Motor neuron (in vitro differentiated cells): ENCODE data around the gene DBNDD2. TPM values are rescaled to one million over a fixed set of nuclear protein-coding genes. Genes with fewer than 3 reads are reported as not detected.
A peak's percentile ranks its signal among the peaks of the same experiment; 100 is the strongest.

ENCODE experiments used
- ATAC-seq, 8 experiments: fragments of 200-7000 bp; cut with Tn5 transposase; replicated peaks in 6 of 8; 2 replicates each; pipeline ENCODE4 v1.8.0; 2021; ENCODE audit warnings: mild to moderate bottlenecking in 8 of 8, moderate library complexity in 8 of 8
- H3K27ac ChIP-seq, 2 donors: fragments of 250-450 bp; sonication (Bioruptor Pico); 2 replicates each; pipeline ENCODE4 v1.9.0; 2021; ENCODE audit warnings: antibody characterized with exemption in 2 of 2, mild to moderate bottlenecking in 2 of 2, moderate library complexity in 1 of 2
- H3K4me1 ChIP-seq, 2 donors: fragments of 250-450 bp; sonication (Bioruptor Pico); replicated peaks in 1 of 2; 2 replicates each; pipeline ENCODE4 v1.6.1; 2021; ENCODE audit warnings: antibody characterized with exemption in 2 of 2, mild to moderate bottlenecking in 2 of 2, moderate library complexity in 1 of 2
- H3K4me3 ChIP-seq, 5 donors: fragments of 250-450 bp; sonication (Bioruptor Pico); 2 replicates each; pipeline ENCODE4 v1.9.0; 2021; ENCODE audit warnings: antibody characterized with exemption in 5 of 5, mild to moderate bottlenecking in 5 of 5, moderate library complexity in 4 of 5
- WGBS, 10 experiments: fragments of 450-650 bp; shearing (Covaris generic); methylation state at CpG; one replicate each; pipeline ENCODE4 v1.0.0; 2022; 5-methylcytosine and 5-hydroxymethylcytosine counted together
- in situ Hi-C, 9 experiments: fragments of 400-800 bp; cut with MboI; loops; one replicate each; pipeline ENCODE4 v1.15.0; 2021; ENCODE audit warnings: low sequenced_read_pairs in 9 of 9, low pct_unique_long_range_greater_than_20kb in 2 of 9; ENCODE audit not compliant: unreplicated experiment in 9 of 9
- total RNA-seq, 8 experiments: library from RNA; unstranded; fragments of 300-600 nt; gene quantifications; 2 replicates each; pipeline versions ENCODE4 v1.2.3 to v1.2.4, GENCODE V29; 2022

Gene DBNDD2
- total RNA-seq, 8 experiments from 2014 or later: 4.8 to 35.4 (median 11.8) TPM

GRCh38 chr20:45392733-45393132, 15.4 kb upstream of the DBNDD2 start:
- no peak for ATAC-seq
- Histone ChIP-seq H3K4me1 (no peaks in the 10 kb centered on the region), H3K27ac (no peak overlapping the region), H3K4me3 (no peak overlapping the region)
- 50 to 100% (median 100%) methylated on average over 1 to 3 of the region's 3 CpGs; no CpG with 5 or more reads in 1 of the 10 experiments for WGBS, 10 experiments
- in situ Hi-C loops: no loop called here

- no peak overlapping the region for H3K27ac ChIP-seq
- in situ Hi-C loops: no loop called here
- H3K4me1 ChIP-seq: no peaks in the 10 kb centered on the region
- no peak for ATAC-seq
- 40 to 100% (median 75%) methylated on average over 1 to 8 of the region's 21 CpGs for WGBS, 10 experiments
- no peak overlapping the region for H3K4me3 ChIP-seq
These were observed 13.6 kb upstream of the DBNDD2 start for GRCh38 chr20:45394221-45395113.

GRCh38 chr20:45395114-45395415, 13.0 kb upstream of the DBNDD2 start:
- Histone ChIP-seq H3K4me3 (no peak overlapping the region), H3K4me1 (no peaks in the 10 kb centered on the region), H3K27ac (no peak overlapping the region)
- 78 to 83% (median 80%) methylated on average over 1 to 3 of the region's 7 CpGs; no CpG with 5 or more reads in 5 of the 10 experiments for WGBS, 10 experiments
- in situ Hi-C loops: no loop called here
- no peak for ATAC-seq

GRCh38 chr20:45399018-45399417, 9.1 kb upstream of the DBNDD2 start:
- in situ Hi-C loops: no loop called here
- H3K27ac ChIP-seq: no peak overlapping the region
- WGBS, 10 experiments: 85 to 100% (median 100%) methylated on average over 1 of the region's 1 CpG; no CpG with 5 or more reads in 2 of the 10 experiments

GRCh38 chr20:45400346-45401031, 7.6 kb upstream of the DBNDD2 start:
- Histone ChIP-seq H3K4me1 (no peaks in the 10 kb centered on the region), H3K27ac (no peak overlapping the region), H3K4me3 (no peak overlapping the region)
- ATAC-seq: no peak
- 71 to 100% (median 94%) methylated on average over 1 to 4 of the region's 6 CpGs; no CpG with 5 or more reads in 6 of the 10 experiments for WGBS, 10 experiments
- in situ Hi-C loops: no loop called here

More at GRCh38 chr20:45399018-45399417, 9.1 kb upstream of the DBNDD2 start:
- no peak for ATAC-seq
- Histone ChIP-seq H3K4me1 (no peaks in the 10 kb centered on the region), H3K4me3 (no peak overlapping the region)

GRCh38 chr20:45402946-45403345, 5.1 kb upstream of the DBNDD2 start:
- Histone ChIP-seq H3K27ac (no peak overlapping the region), H3K4me1 (peaks cover 6% of the 10 kb centered on the region in 2 donors), H3K4me3 (no peak overlapping the region)
- in situ Hi-C loops: no loop called here
- WGBS, 10 experiments: 83 to 100% (median 100%) methylated on average over 1 of the region's 1 CpG; no CpG with 5 or more reads in 4 of the 10 experiments
- no peak for ATAC-seq

- no peak overlapping the region for H3K4me3 ChIP-seq
- 9 to 100% (median 88%) methylated on average over 1 of the region's 1 CpG; no CpG with 5 or more reads in 5 of the 10 experiments for WGBS, 10 experiments
- no peak overlapping the region for H3K27ac ChIP-seq
- no peak for ATAC-seq
- in situ Hi-C loops: no loop called here
- peaks cover 6 to 8% of the 10 kb centered on the region in 2 donors for H3K4me1 ChIP-seq
These were observed 3.7 kb upstream of the DBNDD2 start for GRCh38 chr20:45404438-45404837.

- Histone ChIP-seq H3K4me3 (peak overlapping the region; percentile 45 to 62 (median 49)), H3K27ac (no peak overlapping the region), H3K4me1 (peaks cover 6 to 8% of the 10 kb centered on the region in 2 donors)
- WGBS, 10 experiments: 0 to 56% (median 31%) methylated on average over 1 to 8 of the region's 49 CpGs; no CpG with 5 or more reads in 5 of the 10 experiments
- in situ Hi-C loops: no loop called here
- ATAC-seq: peak; percentile 8 to 74 (median 22)
These were observed 2.4 kb upstream of the DBNDD2 start for GRCh38 chr20:45405571-45406259.

GRCh38 chr20:45406260-45407066, 1.6 kb upstream of the DBNDD2 start:
- WGBS, 10 experiments: 0% methylated on average over 4 to 6 of the region's 87 CpGs; no CpG with 5 or more reads in 8 of the 10 experiments
- Histone ChIP-seq H3K27ac (no peak overlapping the region), H3K4me3 (peak overlapping the region; percentile 45 to 62 (median 49)), H3K4me1 (peaks cover 6 to 8% of the 10 kb centered on the region in 2 donors)
- peak; percentile 51 to 82 (median 71) for ATAC-seq
- in situ Hi-C loops: no loop called here

GRCh38 chr20:45407067-45407745, 883 bp upstream of the DBNDD2 start:
- peak; percentile 37 to 77 (median 64) for ATAC-seq
- peaks cover 6 to 8% of the 10 kb centered on the region in 2 donors for H3K4me1 ChIP-seq
- in situ Hi-C loops: no loop called here
- peak overlapping the region; percentile 45 to 62 (median 49) for H3K4me3 ChIP-seq
- WGBS, 10 experiments: 10 to 11% methylated on average over 2 to 9 of the region's 30 CpGs; no CpG with 5 or more reads in 8 of the 10 experiments
- no peak overlapping the region for H3K27ac ChIP-seq

GRCh38 chr20:45408646-45409213, 641 bp downstream of the DBNDD2 start:
- Histone ChIP-seq H3K27ac (no peak overlapping the region), H3K4me3 (no peak overlapping the region), H3K4me1 (peaks cover 6 to 8% of the 10 kb centered on the region in 2 donors)
- in situ Hi-C loops: no loop called here
- 55 to 100% (median 87%) methylated on average over 1 to 4 of the region's 7 CpGs; no CpG with 5 or more reads in 4 of the 10 experiments for WGBS, 10 experiments
- ATAC-seq: no peak
